ENCODE results near the gene SLC39A10.

DNA sequence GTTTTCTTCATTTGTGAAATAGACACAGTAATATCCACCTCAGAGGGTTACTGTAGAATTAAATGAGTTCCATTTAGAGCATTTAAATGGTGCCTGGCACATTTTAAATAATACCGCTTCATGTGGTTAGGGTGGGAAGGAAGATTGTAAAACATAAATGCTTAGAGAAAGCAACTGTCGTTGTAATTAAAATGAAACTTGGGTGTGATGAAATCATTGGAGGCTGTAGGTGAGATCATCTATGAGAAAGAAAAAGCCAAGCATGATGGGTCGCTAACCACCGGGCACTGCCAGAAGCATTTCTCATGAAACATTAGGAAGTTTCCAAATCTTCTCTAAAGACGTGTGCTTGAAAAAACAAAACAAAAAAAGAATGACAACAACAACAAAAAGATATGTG, 8.2 kb upstream of the SLC39A10 start:
- TF ChIP-seq, protein P1, sequence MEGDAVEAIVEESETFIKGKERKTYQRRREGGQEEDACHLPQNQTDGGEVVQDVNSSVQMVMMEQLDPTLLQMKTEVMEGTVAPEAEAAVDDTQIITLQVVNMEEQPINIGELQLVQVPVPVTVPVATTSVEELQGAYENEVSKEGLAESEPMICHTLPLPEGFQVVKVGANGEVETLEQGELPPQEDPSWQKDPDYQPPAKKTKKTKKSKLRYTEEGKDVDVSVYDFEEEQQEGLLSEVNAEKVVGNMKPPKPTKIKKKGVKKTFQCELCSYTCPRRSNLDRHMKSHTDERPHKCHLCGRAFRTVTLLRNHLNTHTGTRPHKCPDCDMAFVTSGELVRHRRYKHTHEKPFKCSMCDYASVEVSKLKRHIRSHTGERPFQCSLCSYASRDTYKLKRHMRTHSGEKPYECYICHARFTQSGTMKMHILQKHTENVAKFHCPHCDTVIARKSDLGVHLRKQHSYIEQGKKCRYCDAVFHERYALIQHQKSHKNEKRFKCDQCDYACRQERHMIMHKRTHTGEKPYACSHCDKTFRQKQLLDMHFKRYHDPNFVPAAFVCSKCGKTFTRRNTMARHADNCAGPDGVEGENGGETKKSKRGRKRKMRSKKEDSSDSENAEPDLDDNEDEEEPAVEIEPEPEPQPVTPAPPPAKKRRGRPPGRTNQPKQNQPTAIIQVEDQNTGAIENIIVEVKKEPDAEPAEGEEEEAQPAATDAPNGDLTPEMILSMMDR (IDR thresholded peaks at IDR 0.05), result no peak
- TF ChIP-seq POLR2A (IDR thresholded peaks at IDR 0.05), result no peak
